ENCODE measurements around the gene STK24. TPM values are rescaled to one million over a fixed set of nuclear protein-coding genes. Genes with fewer than 3 reads are reported as not detected.

Gene STK24
- total RNA-seq, 1 donor from 2014 or later = 92.3 TPM

GRCh38 chr13:98581381-98581780, 4.5 kb upstream of the STK24 start:
- no peak for TF ChIP-seq CTCF (IDR thresholded peaks at IDR 0.05; ENCODE audit: unreplicated experiment)
- no peaks in the 10 kb centered on the region for H3K36me3 Mint-ChIP-seq (ENCODE audit: low read depth, unreplicated experiment)
- H3K9me3 Mint-ChIP-seq (ENCODE audit: unreplicated experiment) = no peaks in the 10 kb centered on the region
- H3K4me1 Mint-ChIP-seq (ENCODE audit: unreplicated experiment) = peaks cover 24% of the 10 kb centered on the region
- H3K27me3 Mint-ChIP-seq (ENCODE audit: unreplicated experiment) = peaks cover 11% of the 10 kb centered on the region
- H3K27ac Mint-ChIP-seq (ENCODE audit: unreplicated experiment) = no peak overlapping the region
- DNase-seq (ENCODE audit: low spot score) = no peak
- H3K4me3 Mint-ChIP-seq (ENCODE audit: unreplicated experiment) = no peak overlapping the region

- H3K27me3 Mint-ChIP-seq (ENCODE audit: unreplicated experiment) = peaks cover 16% of the 10 kb centered on the region
- no peak for TF ChIP-seq CTCF (IDR thresholded peaks at IDR 0.05; ENCODE audit: unreplicated experiment)
- no peak overlapping the region for H3K27ac Mint-ChIP-seq (ENCODE audit: unreplicated experiment)
- no peak overlapping the region for H3K4me3 Mint-ChIP-seq (ENCODE audit: unreplicated experiment)
- DNase-seq (ENCODE audit: low spot score) = no peak
- no peaks in the 10 kb centered on the region for H3K9me3 Mint-ChIP-seq (ENCODE audit: unreplicated experiment)
- peaks cover 28% of the 10 kb centered on the region for H3K4me1 Mint-ChIP-seq (ENCODE audit: unreplicated experiment)
- H3K36me3 Mint-ChIP-seq (ENCODE audit: low read depth, unreplicated experiment) = peaks cover 4% of the 10 kb centered on the region
Observed at GRCh38 chr13:98580420-98580819, 3.5 kb upstream of the STK24 start.

- H3K27me3 Mint-ChIP-seq (ENCODE audit: unreplicated experiment) = peaks cover 16% of the 10 kb centered on the region
- DNase-seq (ENCODE audit: low spot score) = no peak
- H3K36me3 Mint-ChIP-seq (ENCODE audit: low read depth, unreplicated experiment) = peaks cover 5% of the 10 kb centered on the region
- TF ChIP-seq CTCF (IDR thresholded peaks at IDR 0.05; ENCODE audit: unreplicated experiment) = no peak
- peak overlapping the region; percentile 92 for H3K4me3 Mint-ChIP-seq (ENCODE audit: unreplicated experiment)
- H3K9me3 Mint-ChIP-seq (ENCODE audit: unreplicated experiment) = no peaks in the 10 kb centered on the region
- H3K27ac Mint-ChIP-seq (ENCODE audit: unreplicated experiment) = peak overlapping the region; percentile 96
- peaks cover 45% of the 10 kb centered on the region for H3K4me1 Mint-ChIP-seq (ENCODE audit: unreplicated experiment)
Observed at GRCh38 chr13:98577836-98578285, 954 bp upstream of the STK24 start.

- Mint-ChIP-seq H3K9me3 (ENCODE audit: unreplicated experiment) (no peaks in the 10 kb centered on the region), H3K27me3 (ENCODE audit: unreplicated experiment) (peaks cover 16% of the 10 kb centered on the region), H3K36me3 (ENCODE audit: low read depth, unreplicated experiment) (peaks cover 5% of the 10 kb centered on the region), H3K4me1 (ENCODE audit: unreplicated experiment) (peaks cover 59% of the 10 kb centered on the region), H3K27ac (ENCODE audit: unreplicated experiment) (no peak overlapping the region), H3K4me3 (ENCODE audit: unreplicated experiment) (peak overlapping the region; percentile 99)
- no peak for TF ChIP-seq CTCF (IDR thresholded peaks at IDR 0.05; ENCODE audit: unreplicated experiment)
- peak; percentile 57 for DNase-seq (ENCODE audit: low spot score)
Observed at GRCh38 chr13:98576200-98576945, 534 bp downstream of the STK24 start.

GRCh38 chr13:98575904-98576199, 1.1 kb downstream of the STK24 start:
- H3K4me1 Mint-ChIP-seq (ENCODE audit: unreplicated experiment) = peaks cover 64% of the 10 kb centered on the region
- no peak for TF ChIP-seq CTCF (IDR thresholded peaks at IDR 0.05; ENCODE audit: unreplicated experiment)
- H3K27me3 Mint-ChIP-seq (ENCODE audit: unreplicated experiment) = peaks cover 16% of the 10 kb centered on the region
- peak overlapping the region; percentile 95 for H3K27ac Mint-ChIP-seq (ENCODE audit: unreplicated experiment)
- H3K36me3 Mint-ChIP-seq (ENCODE audit: low read depth, unreplicated experiment) = peaks cover 5% of the 10 kb centered on the region
- no peak for DNase-seq (ENCODE audit: low spot score)
- H3K9me3 Mint-ChIP-seq (ENCODE audit: unreplicated experiment) = no peaks in the 10 kb centered on the region
- peak overlapping the region; percentile 99 for H3K4me3 Mint-ChIP-seq (ENCODE audit: unreplicated experiment)

All from endothelial cell (in vitro differentiated cells).